MCF 10A (cell line): Measurements from ENCODE around the gene RUNX3. TPM values are rescaled to one million over a fixed set of nuclear protein-coding genes. Genes with fewer than 3 reads are reported as not detected.
A peak's percentile ranks its signal among the peaks of the same experiment; 100 is the strongest.

Experiments
- BruUV-seq: library from RNA; stranded (reverse); fragments of 400-500 nt; replicated peaks from 2 replicates; lab custom pipeline; 2021; lab: Mats Ljungman, UMichigan
- CTCF ChIA-PET: fragments of 300-600 bp; sonication (Branson Sonifier 250); formaldehyde crosslinking; extraction: SDS; loops from one replicate; lab custom pipeline; 2021; ENCODE audit warnings: antibody characterized with exemption, inconsistent platforms; lab: Yijun Ruan, JAX
- POLR2A ChIA-PET: fragments of 300-600, 350-650 bp; sonication (Branson Sonifier 250); formaldehyde crosslinking; extraction: SDS; loops from one replicate; lab custom pipeline; 2020; ENCODE audit warnings: antibody characterized with exemption, inconsistent platforms; lab: Yijun Ruan, JAX
- DNase-seq: peaks from one replicate; pipeline ENCODE4 v3.0.0-alpha.2; 2018; ENCODE audit not compliant: unreplicated experiment
- H3K27ac Mint-ChIP-seq: one replicate; pipeline ENCODE4 v1.8.0; 2022; ENCODE audit warnings: mild to moderate bottlenecking, low read depth, mixed read lengths; ENCODE audit not compliant: unreplicated experiment
- H3K27me3 Mint-ChIP-seq: one replicate; pipeline ENCODE4 v1.8.0; 2022; ENCODE audit warnings: mixed read lengths; ENCODE audit not compliant: insufficient read depth, unreplicated experiment
- H3K36me3 Mint-ChIP-seq: one replicate; pipeline ENCODE4 v1.8.0; 2022; ENCODE audit warnings: mild to moderate bottlenecking, moderate library complexity, mixed read lengths; ENCODE audit not compliant: insufficient read depth, unreplicated experiment
- H3K4me1 Mint-ChIP-seq: one replicate; pipeline ENCODE4 v1.8.0; 2022; ENCODE audit warnings: mixed read lengths; ENCODE audit not compliant: insufficient read depth, unreplicated experiment
- H3K4me3 Mint-ChIP-seq: one replicate; pipeline ENCODE4 v1.8.0; 2022; ENCODE audit warnings: mild to moderate bottlenecking, moderate library complexity, mixed read lengths; ENCODE audit not compliant: unreplicated experiment
- H3K9me3 Mint-ChIP-seq: one replicate; pipeline ENCODE4 v1.8.0; 2022; ENCODE audit warnings: mixed read lengths; ENCODE audit not compliant: unreplicated experiment
- CTCF ChIP-seq: fragments of 200-600 bp; IDR thresholded peaks from one replicate; pipeline ENCODE4 v1.8.0; 2022; ENCODE audit warnings: antibody characterized with exemption, mild to moderate bottlenecking; ENCODE audit not compliant: unreplicated experiment
- intact Hi-C: fragments of 100-400 bp; cut with micrococcal nuclease; formaldehyde crosslinking; loops from 2 replicates; pipeline ENCODE4 v1.14.1; 2022
- total RNA-seq: library from RNA; stranded (reverse); gene quantifications from 2 replicates; pipeline ENCODE4 v1.2.3, GENCODE V29; 2022

The RUNX3 gene
- total RNA-seq, 1 experiment from 2014 or later: not detected

GRCh38 chr1:24973315-24973714 lies 43.2 kb upstream of the RUNX3 start:
- TF ChIP-seq CTCF: no peak
- BruUV-seq: no TSS peak
- Mint-ChIP-seq H3K4me1 (peaks cover 21% of the 10 kb centered on the region), H3K27me3 (no peaks in the 10 kb centered on the region), H3K4me3 (no peak overlapping the region), H3K9me3 (peaks cover 26% of the 10 kb centered on the region), H3K27ac (no peak overlapping the region), H3K36me3 (peaks cover 5% of the 10 kb centered on the region)
- ChIA-PET CTCF (interaction anchor here (1.3 kb wide), 1 partner anchor 64 kb away, joined by 5 read pairs; no protein-coding TSS in a partner anchor), POLR2A (no interaction called here)
- DNase-seq: no peak
- intact Hi-C loops: no loop called here

- ChIA-PET POLR2A (no interaction called here), CTCF (interaction anchor here (1.3 kb wide), 1 partner anchor 64 kb away, joined by 5 read pairs; no protein-coding TSS in a partner anchor)
- no peaks in the 10 kb centered on the region for H3K27me3 Mint-ChIP-seq
- BruUV-seq: no TSS peak
- no peak for TF ChIP-seq CTCF
- peaks cover 21% of the 10 kb centered on the region for H3K4me1 Mint-ChIP-seq
- intact Hi-C loops: no loop called here
- peak overlapping the region; percentile 32 for H3K27ac Mint-ChIP-seq
- H3K4me3 Mint-ChIP-seq: no peak overlapping the region
- H3K9me3 Mint-ChIP-seq: peaks cover 26% of the 10 kb centered on the region
- peaks cover 5% of the 10 kb centered on the region for H3K36me3 Mint-ChIP-seq
- no peak for DNase-seq
Measured at GRCh38 chr1:24972915-24973242, 42.8 kb upstream of the RUNX3 start.

- TF ChIP-seq CTCF: no peak
- Mint-ChIP-seq H3K4me3 (no peak overlapping the region), H3K27ac (peak overlapping the region; percentile 32), H3K9me3 (peaks cover 26% of the 10 kb centered on the region), H3K27me3 (no peaks in the 10 kb centered on the region), H3K4me1 (peaks cover 21% of the 10 kb centered on the region), H3K36me3 (peaks cover 5% of the 10 kb centered on the region)
- ChIA-PET CTCF (interaction anchor here (0.6 to 1.3 kb wide), 2 partner anchors 65 to 129 kb away, joined by 3 to 5 read pairs; no protein-coding TSS in a partner anchor), POLR2A (no interaction called here)
- no peak for DNase-seq
- intact Hi-C loops: no loop called here
- TSS peak; percentile 27 for BruUV-seq
Measured at GRCh38 chr1:24972221-24972914, 42.3 kb upstream of the RUNX3 start.

DNA sequence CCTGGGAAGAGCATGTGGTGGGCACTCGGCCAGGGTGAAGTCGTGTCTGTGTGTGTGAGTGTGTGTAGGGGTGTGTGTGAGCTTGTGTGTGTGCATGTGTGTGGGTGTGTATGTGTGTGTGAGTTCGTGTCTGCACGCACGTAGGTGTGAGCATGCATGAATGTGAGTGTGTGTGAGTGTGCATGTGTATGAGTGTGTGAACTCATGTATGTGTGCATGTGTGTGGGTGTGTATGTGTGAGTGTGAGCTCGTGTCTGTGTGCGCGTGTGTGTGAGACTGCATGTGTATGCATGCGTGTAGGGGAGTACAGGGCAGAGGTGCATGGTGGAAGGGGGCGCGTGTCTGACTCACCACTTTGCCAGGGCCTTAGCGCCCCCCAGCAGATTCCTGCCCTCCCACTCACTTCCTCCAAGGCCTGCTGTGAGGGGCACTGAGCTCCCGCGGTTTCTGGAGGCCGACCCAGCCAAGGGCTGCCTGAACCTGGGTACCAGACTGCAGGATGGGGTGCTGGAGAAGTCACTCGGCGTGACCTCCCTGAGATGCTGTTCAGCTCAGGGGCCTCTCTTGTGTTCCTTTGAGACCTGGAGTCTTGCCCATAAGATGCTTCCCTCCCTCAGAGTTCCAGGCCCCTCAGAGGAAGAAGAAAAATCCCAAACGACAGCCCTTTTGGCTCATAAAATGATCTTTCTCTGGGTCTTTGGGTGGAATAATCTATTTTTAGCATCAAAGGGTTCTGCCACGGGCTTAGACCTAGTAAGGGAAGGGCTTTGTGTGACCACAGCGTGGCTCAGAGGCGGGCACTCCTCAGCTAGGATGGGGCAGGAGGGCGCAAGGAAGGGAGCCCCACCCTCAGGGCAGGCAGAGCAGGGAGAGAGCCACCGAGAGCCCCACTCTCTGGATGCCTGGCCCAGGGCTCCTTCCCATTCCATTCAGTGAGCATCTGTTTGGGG lies 41.1 kb upstream of the RUNX3 start:
- intact Hi-C loops: no loop called here
- ChIA-PET CTCF (interaction anchor here (0.6 to 1.2 kb wide), 3 partner anchors 39 to 923 kb away, joined by 3 to 4 read pairs (median 3); no protein-coding TSS in a partner anchor), POLR2A (no interaction called here)
- no peak overlapping the region for H3K4me3 Mint-ChIP-seq
- no TSS peak for BruUV-seq
- TF ChIP-seq CTCF: no peak
- H3K27ac Mint-ChIP-seq: no peak overlapping the region
- H3K9me3 Mint-ChIP-seq: peaks cover 19% of the 10 kb centered on the region
- peaks cover 5% of the 10 kb centered on the region for H3K36me3 Mint-ChIP-seq
- DNase-seq: no peak
- peaks cover 21% of the 10 kb centered on the region for H3K4me1 Mint-ChIP-seq
- H3K27me3 Mint-ChIP-seq: no peaks in the 10 kb centered on the region
